Measurements from ENCODE around the gene BBOX1.

BBOX1 gene

DNA sequence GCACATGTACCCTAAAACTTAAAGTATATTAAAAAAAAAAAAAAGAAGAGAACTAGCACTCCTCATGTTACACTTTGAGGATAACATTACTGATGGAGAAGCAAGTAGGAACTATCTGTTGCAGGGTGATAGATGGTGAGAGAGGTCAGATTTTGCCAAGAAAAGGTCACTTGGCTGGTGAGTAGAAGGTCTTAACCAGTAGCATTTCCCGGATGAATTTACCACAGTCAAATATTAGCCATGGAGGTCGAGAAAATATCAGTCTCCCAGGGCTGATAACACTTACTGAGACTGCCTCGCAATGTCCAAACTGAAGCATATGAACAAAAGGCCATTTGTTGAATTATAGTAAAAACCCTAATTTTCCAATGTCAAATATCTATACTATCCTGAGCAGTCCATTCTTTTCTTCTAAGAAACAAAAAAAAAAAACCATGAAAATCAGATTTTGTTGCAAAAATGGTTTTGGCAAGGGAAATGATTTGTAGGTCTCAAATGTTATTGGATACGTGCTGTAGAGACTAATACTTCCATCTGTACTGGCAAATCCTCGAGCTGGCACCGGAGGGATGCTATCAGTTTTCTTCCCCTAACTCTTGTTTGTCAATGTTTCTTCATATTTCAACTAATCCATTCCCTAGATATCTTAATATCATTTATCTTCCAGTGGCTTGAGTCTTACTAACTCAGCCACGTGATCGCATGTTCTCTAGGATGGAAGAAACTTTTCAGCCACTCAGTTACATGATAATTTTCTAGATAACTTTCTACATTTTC is 14.5 kb upstream of the BBOX1 start:
- no peak for DNase-seq

DNA sequence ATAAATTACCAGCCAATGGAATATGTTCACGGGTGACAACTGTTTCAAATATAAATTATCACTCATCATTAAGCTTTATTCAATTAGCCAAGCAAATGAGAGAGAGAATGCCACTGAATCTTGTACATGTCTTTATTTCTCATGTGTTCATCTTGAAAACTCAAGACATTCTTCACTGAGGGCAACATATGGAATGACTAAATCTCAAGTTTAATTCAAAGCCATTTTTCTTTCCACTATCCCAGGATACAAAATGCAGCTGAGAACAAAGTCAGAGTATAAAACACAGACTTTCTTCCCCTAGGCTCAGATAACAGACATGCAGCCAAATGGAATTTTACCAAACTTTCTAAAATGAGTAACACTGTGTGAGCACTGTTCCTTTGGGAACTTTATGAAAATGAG is 12.1 kb upstream of the BBOX1 start:
- DNase-seq: peak; percentile 52

DNA sequence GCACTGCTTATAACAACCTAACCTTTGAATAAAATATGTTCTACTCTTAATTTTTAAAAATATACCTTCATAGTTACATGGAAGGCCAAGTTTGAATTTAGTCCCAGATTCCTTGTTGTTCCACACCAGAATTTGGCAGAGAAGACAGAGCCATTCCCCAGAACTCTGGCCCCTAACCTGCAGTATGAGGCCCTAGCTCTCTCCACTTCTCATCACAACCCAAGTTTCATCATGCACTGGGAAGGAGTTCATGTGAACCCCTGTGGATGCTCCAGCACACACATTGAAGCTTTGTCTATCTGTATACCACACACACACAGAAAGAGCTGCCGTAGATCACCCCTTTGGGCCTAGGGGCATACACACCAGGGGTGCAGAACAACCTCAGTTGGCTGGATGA is 10.6 kb upstream of the BBOX1 start:
- DNase-seq: no peak

DNA sequence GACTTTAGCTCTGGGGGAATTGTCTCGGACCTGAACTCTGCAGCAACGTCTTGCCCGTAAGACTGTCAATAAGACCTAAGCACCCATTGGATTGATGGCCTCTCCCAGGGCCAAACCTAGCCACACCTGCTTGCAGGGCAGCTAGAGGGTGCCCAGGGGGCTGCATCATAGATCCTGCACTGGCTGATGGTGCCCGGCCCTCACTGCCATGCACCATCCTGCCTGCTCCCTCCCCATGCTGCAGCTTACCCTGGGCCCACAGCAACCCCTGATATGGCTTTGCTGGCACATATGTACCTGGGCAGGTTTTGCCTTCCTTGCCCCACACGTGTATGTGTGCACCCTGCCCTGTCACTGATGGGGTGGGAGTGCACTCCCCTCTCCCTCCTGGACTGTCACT is 8.9 kb upstream of the BBOX1 start:
- DNase-seq: no peak

DNA sequence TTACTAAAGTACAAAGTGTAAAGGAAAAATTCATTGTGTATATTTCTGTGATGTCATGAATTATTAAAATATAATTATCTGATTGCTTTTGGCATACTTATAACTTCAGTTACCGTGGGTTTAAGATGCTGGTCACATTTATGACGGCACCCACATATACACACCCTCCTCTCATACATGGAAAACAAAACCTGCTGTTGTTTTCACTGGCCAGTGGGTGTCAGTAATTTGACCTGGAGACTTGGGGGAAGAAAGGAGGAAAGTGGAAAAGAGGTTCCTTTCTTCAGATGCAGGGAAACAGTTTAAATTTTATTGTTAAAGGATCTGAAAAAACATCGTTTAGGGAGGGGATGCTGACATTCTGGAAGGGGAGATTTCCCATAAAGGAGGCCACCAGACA is 742 bp upstream of the BBOX1 start:
- DNase-seq: no peak

DNA sequence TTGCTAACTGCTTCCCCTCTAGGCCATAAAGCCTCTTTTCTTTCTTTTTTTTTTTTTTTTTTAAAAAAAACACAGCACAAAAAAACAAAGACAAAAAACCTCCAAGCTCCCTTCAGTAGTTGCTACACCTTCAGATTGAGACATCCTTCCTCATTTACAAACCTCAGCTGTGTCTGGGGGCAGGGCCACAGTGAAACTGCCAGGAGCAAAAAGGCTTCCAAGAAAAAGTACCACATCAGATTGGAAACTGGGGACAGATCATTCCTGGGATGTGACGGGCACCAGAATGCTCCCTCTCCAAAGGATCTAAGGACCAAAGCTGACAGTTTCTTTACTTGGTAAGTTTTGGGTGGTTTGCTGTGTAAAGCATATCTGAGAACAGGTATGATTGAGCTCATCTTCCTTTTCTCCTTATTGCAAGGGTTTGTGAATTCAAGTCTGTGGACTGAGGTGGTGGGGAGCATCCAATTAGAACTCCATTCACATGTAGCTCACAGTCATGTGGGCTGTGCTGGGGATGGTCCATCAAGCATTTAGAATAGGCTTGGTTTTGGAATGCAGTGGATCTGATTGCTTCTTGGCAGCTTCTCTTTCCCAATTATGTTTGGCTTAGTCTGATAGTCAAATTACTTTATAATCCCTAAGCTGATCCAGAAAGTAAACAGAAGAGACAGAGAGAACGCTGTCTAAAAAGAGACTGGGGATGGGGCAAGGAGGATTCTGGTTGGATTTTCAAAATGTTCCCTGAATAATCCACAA is 705 bp downstream of the BBOX1 start:
- no peak for DNase-seq

DNA sequence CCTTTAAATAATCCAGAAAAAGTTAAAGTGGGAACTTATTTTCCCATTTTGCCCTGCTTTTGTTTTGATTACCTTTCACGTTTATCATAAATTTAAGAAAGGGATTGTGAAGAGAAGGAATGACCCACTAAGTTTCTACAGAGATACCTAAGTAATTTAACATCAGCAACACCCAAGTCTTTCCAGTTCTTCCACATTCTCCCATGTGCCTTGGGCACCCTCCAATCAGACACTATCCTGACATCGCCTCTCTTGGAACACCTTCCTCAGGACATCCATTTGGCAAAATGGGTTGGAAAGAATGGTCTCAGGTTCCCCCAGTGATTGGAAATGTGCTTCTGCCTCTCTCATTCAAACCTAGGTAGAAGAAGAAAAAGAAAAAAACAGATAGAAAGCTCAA is 6.3 kb downstream of the BBOX1 start:
- no peak for DNase-seq

DNA sequence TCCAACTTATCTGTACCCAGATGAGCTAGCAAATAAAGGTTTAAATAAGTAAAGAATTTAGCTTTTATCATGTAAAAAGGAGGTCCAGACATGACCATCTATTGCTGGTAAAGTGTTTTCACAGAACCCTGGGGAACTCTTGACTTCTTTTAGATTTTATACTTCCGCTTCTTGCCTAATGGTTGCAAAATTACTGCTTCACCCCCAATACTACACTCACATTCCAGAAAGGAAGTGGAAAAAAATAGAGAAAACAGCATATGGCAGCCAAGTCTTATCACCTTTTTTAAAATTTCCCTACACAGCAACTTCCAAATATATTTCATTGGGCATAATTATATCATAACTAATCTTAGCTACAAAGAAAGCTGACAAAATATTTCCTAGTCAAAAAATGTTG is 12.1 kb downstream of the BBOX1 start:
- no peak for DNase-seq

DNA sequence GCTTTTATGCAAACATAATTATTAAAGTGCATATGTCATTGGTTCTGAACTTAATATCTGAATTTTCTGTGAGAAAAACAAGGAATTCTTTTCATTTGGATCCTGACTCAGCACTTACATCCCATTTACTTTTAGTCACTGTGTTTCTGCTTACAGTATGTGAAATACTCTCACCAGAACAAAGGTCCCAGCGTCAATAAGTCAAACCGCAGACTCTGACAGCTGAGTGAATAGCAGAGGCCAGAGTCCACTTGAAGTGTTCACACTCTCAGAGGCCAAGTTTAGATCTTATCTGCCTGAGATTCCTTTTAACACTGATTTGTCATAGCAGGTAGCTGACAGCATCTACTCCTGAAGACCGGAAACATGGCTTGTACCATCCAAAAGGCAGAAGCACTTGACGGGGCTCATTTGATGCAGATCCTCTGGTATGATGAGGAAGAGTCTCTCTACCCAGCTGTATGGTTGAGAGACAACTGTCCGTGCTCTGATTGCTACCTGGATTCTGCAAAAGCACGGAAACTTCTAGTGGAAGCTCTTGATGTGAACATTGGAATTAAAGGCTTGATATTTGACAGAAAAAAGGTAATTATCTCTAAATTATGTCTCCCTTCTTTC is 14.6 kb downstream of the BBOX1 start:
- DNase-seq: peak; percentile 42

DNA sequence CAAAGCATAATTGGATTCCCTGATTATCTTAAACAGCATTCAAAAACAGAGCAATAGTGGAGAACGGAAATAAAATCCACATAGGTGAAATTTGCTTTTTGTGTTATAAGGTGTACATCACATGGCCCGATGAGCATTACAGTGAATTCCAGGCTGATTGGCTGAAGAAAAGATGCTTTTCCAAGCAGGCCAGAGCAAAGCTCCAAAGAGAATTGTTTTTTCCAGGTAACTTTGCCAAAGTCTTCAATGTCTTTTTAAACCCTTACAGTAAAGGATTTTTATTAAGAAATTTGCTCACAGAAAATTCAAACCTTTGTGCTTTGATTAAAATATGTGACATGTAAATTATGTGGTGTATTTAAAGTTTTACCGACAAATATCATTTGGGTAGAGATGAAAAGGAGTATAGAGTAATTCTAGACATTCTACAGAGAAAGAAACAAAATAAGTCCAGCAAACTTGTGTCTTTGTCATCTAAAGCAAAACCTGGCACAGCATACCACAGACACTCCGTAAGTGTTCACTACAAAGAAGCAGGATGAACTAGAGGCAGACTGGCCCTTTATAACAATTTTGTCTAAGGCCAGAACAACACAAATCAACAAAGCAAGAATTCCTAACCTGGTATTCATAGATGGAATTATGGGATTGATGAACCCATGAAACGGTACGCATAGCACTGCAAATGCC is 16.6 kb downstream of the BBOX1 start:
- DNase-seq: no peak

DNA sequence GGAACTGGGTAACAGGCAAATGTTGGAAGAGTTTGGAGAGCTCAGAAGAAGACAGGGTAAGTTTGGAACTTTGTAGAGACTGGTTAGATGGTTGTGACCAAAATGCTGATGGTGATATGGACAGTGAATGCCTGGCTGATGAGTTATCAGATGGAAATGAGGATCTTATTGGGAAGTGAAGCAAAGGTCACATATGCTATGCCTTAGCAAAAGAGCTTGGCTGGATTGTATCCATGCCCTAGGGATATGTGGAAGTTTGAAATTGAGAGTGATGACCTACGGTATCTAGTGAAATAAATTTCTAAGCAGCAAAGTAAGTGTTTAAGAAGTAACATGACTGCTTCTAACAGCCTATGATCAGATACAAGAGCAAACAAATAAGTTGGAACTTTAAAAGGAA is 17.8 kb downstream of the BBOX1 start:
- peak; percentile 59 for DNase-seq

DNA sequence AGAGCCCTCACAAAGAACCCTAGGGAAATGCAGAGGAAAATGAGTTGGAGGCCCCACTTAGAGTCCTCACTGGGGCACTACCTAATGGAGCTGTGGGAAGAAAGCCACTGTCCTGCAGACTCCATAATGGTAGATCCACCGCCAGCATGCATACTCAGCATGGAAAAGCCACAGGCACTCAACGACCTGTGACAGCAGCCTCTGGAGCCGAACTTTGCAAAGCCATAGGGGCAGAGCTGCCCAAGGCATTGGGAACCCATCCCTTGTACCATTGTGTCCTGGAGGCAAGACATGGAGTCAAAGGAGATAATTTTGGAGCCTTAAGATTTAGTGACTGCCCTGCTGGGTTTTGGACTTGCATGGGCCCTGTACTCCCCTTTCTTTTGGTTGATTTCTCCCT is 18.8 kb downstream of the BBOX1 start:
- DNase-seq: no peak

DNA sequence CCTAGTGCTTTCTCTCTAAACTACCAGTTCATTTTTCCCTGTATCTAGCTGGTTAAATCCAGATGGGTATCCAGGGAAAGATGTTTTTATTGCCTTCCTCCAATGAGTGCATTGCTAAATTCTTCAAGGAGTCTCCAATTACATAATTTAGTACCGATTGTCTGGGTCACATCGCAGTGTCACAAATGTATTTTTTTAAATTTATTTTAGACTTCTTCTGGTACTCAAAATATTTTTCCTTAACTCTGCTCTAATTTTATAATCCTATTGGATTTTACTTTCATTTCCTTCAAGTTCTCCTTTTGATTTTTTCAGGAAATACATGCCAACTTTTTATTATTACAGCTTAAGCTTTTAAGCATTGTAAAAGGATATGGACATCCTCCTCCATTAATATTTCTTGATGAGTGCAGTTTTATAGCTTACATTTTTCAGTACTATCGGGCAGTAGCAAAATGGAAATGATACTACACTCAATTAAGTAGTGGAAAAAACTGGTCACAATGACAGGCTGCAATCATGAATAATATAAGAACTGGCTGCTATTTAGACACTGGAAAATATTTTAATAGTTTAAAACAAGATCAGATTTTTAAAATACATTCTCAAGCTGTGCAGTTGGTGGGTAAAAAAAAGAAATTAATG is 20.3 kb downstream of the BBOX1 start:
- DNase-seq: no peak

DNA sequence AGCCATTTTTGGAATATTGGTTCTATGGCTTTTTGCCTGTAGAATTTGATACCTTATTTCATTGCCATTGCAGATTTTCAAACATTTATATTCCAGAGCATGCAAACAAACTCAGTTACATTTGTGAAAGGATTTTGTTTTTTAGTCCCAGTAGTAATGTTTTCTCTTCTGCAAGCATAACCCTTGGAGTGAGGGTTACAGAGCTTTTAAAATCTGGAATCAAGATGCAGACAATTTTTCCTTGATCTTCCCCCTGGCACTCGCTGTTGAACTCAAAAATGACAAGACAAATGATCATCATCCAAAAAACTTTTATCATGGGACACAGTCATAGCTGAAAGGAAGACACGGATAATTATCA is 20.8 kb downstream of the BBOX1 start:
- no peak for DNase-seq

DNA sequence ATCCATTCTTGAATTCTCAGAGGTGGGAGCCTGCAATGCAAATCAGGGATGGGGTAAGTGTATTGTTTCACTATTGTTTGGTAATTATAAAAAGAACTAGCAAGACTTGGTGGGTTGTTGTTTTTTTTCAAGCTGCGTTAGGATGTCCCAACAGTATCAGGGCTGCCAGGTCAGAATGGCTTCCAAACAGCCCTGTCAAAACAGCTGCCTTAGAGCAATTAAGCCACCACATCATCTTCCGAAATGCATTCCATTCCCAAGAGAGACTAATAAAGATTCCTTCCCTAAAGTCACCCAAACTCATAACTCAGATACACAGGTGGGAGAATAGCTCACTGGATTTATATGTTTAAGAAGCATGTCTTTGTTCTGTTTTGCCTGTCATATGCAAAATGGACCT is 23.5 kb downstream of the BBOX1 start:
- DNase-seq: no peak

DNA sequence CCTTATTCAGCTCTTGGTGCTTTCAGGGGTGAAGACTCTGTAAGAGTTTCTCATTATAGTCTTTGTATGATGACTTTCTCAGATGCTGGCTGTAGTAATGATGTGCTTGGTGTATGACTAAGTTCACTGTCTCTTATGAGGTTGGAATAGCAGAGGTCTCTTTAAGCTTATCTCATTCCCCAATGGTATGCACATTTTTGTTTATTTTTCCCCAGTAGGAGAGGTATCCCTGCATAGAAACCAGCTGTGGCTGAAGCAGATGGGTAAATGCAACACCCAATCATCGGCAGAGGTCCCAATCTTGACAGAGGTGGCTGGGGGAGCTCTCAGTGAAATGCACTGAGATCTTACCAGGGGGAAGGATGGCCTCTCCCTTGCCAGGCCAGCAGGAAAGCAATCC is 34.6 kb downstream of the BBOX1 start:
- peak; percentile 63 for DNase-seq

DNA sequence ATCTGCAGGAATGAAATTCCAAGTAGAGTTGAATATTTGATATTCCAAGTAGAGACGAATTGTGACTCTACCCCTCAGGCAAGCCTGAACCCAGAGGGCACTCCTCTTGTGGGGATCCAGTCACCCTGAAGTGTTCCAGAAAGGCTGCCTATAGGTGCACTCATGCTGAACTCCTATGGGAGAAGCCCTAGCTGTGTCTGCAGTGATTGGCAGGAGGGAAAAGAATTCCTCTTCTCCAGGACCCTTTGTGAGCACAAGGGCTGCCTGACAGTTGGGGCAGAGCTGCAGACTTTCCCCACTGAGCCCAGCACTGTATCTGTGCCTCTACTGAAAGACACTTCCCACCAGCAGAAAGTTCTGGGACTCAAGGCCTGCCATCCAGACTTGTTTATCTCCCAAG is 35.0 kb downstream of the BBOX1 start:
- DNase-seq: no peak

DNA sequence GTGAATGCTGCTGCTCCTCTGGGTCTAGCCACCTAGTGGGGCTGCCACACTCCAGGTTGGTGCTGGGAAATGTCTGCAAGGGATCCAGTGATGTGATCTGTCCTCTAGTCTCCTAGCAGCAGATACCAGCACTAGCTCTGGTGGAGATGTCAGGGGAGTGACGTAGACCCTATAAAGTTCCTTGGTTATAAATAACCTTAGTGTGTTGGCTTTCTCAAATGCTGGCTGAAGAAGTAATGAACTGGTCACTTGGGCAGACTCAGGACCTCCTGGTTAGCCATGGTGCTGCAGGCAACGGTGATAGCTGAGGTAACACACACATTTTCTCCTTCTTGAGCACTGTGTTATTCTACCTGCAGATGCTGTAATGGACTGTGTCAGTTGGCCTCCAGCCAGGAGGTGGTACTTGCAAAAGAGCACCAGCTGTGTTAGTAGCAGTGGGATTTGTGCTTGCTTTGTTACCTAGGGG is 35.5 kb downstream of the BBOX1 start:
- no peak for DNase-seq

DNA sequence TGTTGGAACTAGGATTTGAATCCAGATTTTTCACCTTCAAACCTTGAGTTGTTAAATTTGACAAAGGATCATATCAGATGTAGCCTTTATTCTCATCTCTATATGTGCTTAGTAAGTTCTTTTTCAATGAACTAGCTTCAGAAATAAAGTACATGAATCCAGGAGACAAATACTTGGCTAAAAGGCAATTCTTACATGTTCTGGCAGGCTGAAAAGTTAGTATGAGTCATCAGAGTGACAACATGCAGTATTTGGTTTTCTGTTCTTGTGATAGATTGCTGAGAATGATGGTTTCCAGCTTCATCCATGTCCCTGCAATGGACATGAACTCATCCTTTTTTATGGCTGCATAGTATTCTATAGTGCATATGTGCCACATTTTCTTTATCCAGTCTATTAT is 40.4 kb downstream of the BBOX1 start:
- peak; percentile 43 for DNase-seq

DNA sequence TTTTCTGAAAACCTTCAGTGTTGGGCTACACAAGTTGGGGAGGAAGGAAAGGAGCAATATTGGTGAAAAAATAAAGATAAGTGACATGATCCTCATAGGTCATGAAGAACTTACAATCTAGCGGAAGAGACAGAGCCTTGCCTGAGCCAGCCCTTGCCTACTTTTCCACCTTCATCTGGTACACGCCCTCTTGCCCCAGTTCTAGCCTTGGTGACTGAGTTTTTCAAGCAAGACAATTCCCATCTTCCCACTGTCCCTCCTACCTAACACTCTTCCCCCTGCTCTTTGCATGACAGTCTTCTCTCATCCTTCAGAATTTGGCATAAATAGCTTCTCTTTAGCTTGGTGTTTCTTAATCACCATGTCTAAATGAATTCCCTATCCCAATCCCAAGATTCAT is 42.6 kb downstream of the BBOX1 start:
- no peak for DNase-seq

DNA sequence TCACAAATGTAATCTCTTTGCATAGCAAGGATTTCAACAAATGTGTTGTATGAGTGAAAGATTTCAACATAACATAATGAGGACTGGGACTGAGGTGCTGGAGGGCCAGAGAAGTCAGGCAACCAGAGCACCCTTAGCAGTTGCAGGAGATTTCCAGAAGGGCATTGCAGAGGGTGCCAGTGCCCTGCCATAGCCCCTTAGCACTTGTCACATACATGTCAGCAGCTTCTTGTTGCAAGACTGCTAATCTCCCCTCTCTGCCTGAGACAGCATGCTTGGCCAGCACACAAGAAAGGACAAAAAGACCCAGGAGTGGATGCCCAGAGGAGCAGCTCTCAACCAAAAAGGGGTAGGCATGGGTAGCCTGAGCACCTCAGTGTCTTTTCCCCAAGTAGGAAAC is 43.2 kb downstream of the BBOX1 start:
- DNase-seq: no peak

DNA sequence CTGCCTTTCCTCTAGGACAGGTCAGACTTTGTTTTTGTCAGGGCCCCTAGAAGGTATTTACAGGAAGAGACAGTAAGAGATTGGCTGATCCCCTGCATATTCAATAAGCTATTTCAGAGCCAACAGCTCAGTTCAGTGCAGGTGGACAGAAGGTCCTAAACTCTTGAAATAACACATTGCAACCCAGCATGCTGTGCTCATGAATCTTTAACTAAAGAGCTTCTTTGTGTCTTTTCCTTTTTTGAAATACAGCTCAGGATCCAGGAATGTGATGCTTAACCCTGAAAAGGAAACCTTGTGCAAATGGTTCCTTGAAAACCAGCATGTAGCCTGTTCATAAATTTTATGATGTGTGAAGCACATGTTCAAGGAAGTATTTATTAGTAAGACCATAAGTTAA is 43.9 kb downstream of the BBOX1 start:
- peak; percentile 89 for DNase-seq

DNA sequence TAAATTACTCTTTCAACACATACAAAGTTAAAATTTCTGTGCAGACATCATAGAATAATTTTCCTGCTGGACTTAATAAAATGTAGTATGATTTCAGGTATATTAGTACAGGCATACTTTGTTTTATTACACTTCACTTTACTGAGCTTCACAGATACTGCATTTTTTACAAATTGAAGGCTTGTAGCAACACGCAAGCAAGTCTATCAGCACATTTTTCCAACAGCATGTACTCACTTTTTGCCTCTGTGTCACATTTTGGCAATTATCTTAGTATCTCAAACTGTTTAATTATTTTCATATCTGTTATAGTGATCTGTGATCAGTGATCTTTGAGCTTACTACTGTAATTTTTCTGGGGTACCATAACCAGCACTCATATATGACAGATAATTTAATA is 44.5 kb downstream of the BBOX1 start:
- DNase-seq: no peak
